ENCODE measurements around the gene GRID2. TPM values are rescaled to one million over a fixed set of nuclear protein-coding genes. Genes with fewer than 3 reads are reported as not detected.

GRID2 gene
- polyA plus RNA-seq, 1 experiment = not detected

DNA sequence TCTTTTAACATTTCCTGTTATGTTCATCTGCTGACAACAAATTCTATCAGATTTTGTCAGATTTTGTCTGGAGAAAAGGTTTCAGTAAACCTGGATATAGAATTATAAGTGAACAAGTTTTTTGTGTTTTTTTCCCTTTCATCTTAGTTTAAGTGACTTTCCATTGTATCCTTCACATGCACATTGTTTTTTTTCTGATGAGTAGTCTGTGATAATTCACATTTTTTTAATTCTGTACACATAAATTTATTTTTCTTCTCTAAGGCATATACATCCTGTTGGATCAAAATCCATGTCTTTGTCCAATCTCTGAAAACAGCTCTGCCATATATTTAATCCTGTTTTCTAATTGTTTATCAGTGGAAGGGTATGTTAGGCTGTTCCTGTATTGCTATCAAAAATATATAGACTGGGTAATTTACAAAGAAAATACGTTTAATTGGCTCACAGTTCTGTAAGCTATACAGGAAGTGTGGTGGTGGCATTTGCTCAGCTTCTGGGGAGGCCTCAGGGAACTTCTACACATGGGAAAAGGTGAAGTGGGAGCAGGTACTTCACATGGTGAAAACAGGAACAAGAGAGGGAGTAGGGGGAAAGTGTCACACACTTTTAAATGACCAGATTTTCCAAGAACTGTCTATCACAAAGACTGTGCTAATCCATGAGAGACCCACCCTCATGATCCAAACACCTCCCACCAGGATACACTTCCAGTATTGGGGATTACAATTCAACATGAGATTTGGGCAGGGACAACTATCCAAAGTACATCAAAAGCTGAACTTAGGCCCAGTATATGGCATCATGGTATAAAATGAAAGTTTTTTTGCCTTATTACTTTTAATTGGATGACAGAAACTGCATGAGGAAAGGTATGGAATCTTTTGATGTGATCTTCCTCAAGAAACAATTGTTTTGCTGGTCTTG, 45.6 kb upstream of the GRID2 start:
- H3K27me3 ChIP-seq (ENCODE audit: control insufficient read depth, insufficient read depth, low read length) = no peaks in the 10 kb centered on the region
- no peak overlapping the region for H3K4me3 ChIP-seq (ENCODE audit: low read depth, low read length)
- DNase-seq (ENCODE audit: low read depth, low spot score) = no peak
- TF ChIP-seq, protein P1, sequence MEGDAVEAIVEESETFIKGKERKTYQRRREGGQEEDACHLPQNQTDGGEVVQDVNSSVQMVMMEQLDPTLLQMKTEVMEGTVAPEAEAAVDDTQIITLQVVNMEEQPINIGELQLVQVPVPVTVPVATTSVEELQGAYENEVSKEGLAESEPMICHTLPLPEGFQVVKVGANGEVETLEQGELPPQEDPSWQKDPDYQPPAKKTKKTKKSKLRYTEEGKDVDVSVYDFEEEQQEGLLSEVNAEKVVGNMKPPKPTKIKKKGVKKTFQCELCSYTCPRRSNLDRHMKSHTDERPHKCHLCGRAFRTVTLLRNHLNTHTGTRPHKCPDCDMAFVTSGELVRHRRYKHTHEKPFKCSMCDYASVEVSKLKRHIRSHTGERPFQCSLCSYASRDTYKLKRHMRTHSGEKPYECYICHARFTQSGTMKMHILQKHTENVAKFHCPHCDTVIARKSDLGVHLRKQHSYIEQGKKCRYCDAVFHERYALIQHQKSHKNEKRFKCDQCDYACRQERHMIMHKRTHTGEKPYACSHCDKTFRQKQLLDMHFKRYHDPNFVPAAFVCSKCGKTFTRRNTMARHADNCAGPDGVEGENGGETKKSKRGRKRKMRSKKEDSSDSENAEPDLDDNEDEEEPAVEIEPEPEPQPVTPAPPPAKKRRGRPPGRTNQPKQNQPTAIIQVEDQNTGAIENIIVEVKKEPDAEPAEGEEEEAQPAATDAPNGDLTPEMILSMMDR (IDR thresholded peaks at IDR 0.05; ENCODE audit: low read depth, low read length) = no peak
- CTCF ChIA-PET = interaction anchor here (0.5 to 0.6 kb wide), 2 partner anchors 60 to 704 kb away, joined by 3 to 10 read pairs; no protein-coding TSS in a partner anchor
- no peak overlapping the region for H3K27ac ChIP-seq (ENCODE audit: low read depth, low read length)
- peaks cover 4% of the 10 kb centered on the region; the same call in 1 of the 2 replicates for H3K9me3 ChIP-seq (ENCODE audit: control insufficient read depth, insufficient read depth, low read length)
- POLR2A ChIA-PET = no interaction called here

DNA sequence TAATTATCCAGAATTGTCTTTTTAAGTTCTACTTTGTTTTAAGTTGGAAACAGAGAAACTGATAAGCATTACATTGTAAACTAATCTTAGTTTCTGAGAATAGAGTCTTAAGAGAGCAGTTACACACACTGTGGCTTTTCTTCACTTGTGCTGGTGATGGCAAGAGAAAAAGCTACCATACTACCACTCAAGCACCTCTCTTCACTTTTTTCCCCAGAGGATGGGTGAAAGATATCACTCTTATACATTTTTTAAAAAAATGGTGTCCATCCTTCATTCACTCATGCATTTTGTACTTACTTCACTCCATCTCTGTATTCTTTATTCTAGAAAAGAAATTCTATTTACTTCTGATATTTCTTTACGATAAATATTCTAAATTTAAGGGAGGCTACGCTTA, 42.5 kb upstream of the GRID2 start:
- POLR2A ChIA-PET = no interaction called here
- CTCF ChIA-PET = no interaction called here
- TF ChIP-seq, protein P1 (IDR thresholded peaks at IDR 0.05; ENCODE audit: low read depth, low read length) = no peak

GRCh38 chr4:92262371-92262770, 41.4 kb upstream of the GRID2 start:
- Histone ChIP-seq H3K27ac (ENCODE audit: low read depth, low read length) (no peak overlapping the region), H3K4me3 (ENCODE audit: low read depth, low read length) (no peak overlapping the region), H3K9me3 (ENCODE audit: control insufficient read depth, insufficient read depth, low read length) (no peaks in the 10 kb centered on the region), H3K27me3 (ENCODE audit: control insufficient read depth, insufficient read depth, low read length) (no peaks in the 10 kb centered on the region)
- no peak for DNase-seq (ENCODE audit: low read depth, low spot score)
- CTCF ChIA-PET = no interaction called here
- POLR2A ChIA-PET = no interaction called here
- TF ChIP-seq, protein P1 (IDR thresholded peaks at IDR 0.05; ENCODE audit: low read depth, low read length) = no peak

More for the DNA sequence above, 42.5 kb upstream of the GRID2 start:
- Histone ChIP-seq H3K4me3 (ENCODE audit: low read depth, low read length) (no peak overlapping the region), H3K27me3 (ENCODE audit: control insufficient read depth, insufficient read depth, low read length) (no peaks in the 10 kb centered on the region), H3K9me3 (ENCODE audit: control insufficient read depth, insufficient read depth, low read length) (no peaks in the 10 kb centered on the region), H3K27ac (ENCODE audit: low read depth, low read length) (no peak overlapping the region)
- no peak for DNase-seq (ENCODE audit: low read depth, low spot score)

DNA sequence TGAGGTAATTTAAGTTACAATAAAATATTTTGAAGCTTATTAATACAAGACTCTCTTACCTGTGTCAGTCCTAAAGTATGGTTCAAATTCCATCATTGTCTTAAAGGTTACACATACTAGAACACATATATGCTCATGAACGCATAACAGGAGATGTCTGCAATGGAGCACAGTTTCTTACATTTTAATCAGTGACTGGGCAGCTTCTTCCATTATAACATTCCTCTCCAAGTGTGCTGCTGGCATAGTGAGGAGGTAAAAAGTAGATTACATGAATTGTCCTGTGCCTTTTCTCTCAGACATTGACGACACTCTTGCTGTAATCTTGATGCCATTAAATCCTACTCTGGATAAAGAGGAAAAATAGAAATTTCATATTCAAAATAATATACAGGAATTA, 40.8 kb upstream of the GRID2 start:
- TF ChIP-seq, protein P1 (IDR thresholded peaks at IDR 0.05; ENCODE audit: low read depth, low read length) = no peak
- POLR2A ChIA-PET = no interaction called here
- Histone ChIP-seq H3K4me3 (ENCODE audit: low read depth, low read length) (no peak overlapping the region), H3K9me3 (ENCODE audit: control insufficient read depth, insufficient read depth, low read length) (no peaks in the 10 kb centered on the region), H3K27me3 (ENCODE audit: control insufficient read depth, insufficient read depth, low read length) (no peaks in the 10 kb centered on the region), H3K27ac (ENCODE audit: low read depth, low read length) (no peak overlapping the region)
- DNase-seq (ENCODE audit: low read depth, low spot score) = no peak
- CTCF ChIA-PET = no interaction called here

DNA sequence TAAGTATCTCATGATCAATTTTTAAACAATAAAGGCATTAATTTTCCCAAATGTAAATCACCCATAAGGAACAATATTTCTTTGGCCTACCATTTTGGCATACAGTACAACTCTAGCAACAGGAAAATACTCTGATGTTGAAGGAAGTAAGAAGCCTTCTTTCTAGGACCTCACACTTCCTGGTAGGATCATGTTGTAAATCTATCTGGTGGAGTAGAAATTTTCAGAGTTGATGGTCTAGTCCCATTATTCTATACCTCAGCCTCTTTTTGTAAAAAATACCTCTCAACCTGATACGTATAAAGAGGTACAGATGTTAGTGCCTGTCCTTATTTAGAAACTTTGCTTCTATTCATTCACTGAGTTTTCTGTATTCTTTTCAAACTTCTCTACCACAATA, 40.2 kb upstream of the GRID2 start:
- ChIA-PET CTCF (no interaction called here), POLR2A (no interaction called here)
- H3K9me3 ChIP-seq (ENCODE audit: control insufficient read depth, insufficient read depth, low read length) = no peaks in the 10 kb centered on the region
- no peaks in the 10 kb centered on the region for H3K27me3 ChIP-seq (ENCODE audit: control insufficient read depth, insufficient read depth, low read length)
- H3K27ac ChIP-seq (ENCODE audit: low read depth, low read length) = no peak overlapping the region
- no peak overlapping the region for H3K4me3 ChIP-seq (ENCODE audit: low read depth, low read length)
- TF ChIP-seq, protein P1 (IDR thresholded peaks at IDR 0.05; ENCODE audit: low read depth, low read length) = no peak
- DNase-seq (ENCODE audit: low read depth, low spot score) = no peak

Measured in AG04450 (cell line).